ENCODE results near the gene RTN4R. TPM values are rescaled to one million over a fixed set of nuclear protein-coding genes. Genes with fewer than 3 reads are reported as not detected.

The RTN4R gene
- polyA plus RNA-seq, 1 of the 3 experiments (the other 2 are of a cell fraction) = 0.23 TPM

GRCh38 chr22:20258584-20259326 lies 9.4 kb downstream of the RTN4R start:
- Histone ChIP-seq H2AFZ (ENCODE audit: low read depth) (no peak overlapping the region), H3F3A (replicated peaks; ENCODE audit: insufficient read depth) (no peaks in the 10 kb centered on the region), H4K20me1 (ENCODE audit: insufficient read depth) (no peaks in the 10 kb centered on the region), H3K9me2 (no peaks in the 10 kb centered on the region), H3K4me3 (ENCODE audit: low read depth in 2 of 2, low read length in 1 of 2) (no peak overlapping the region), H3K4me2 (no peak overlapping the region), H3K27ac (ENCODE audit: low read depth in 2 of 2, low read length in 1 of 2) (no peak overlapping the region), H3K36me3 (replicated peaks in 1 of 2; ENCODE audit: control insufficient read depth in 1 of 2, insufficient read depth in 2 of 2, low read length in 1 of 2) (no peaks in the 10 kb centered on the region), H3K79me2 (ENCODE audit: insufficient read depth) (no peaks in the 10 kb centered on the region), H3K9ac (no peak overlapping the region), H3K4me1 (ENCODE audit: control insufficient read depth in 1 of 2, insufficient read depth in 2 of 2, low read depth in 1 of 2, low read length in 1 of 2) (peaks cover 0 to 18% of the 10 kb centered on the region in 2 experiments; a peak in 1 of 4 replicates), H3K9me3 (no peaks in the 10 kb centered on the region), H3K27me3 (ENCODE audit: insufficient read depth) (no peaks in the 10 kb centered on the region)
- CTCF ChIA-PET = interaction anchor here (0.7 to 4.1 kb wide), 8 partner anchors 12 to 102 kb away, joined by 3 to 22 read pairs (median 4); no protein-coding TSS in a partner anchor
- 60% methylated on average over 2 of the region's 18 CpGs for WGBS (ENCODE audit: low lambda C conversion rate)
- POLR2A ChIA-PET = no interaction called here
- TF ChIP-seq CTCF (IDR thresholded peaks at IDR 0.05) = peak; percentile 41
- no peak for TF ChIP-seq CHD2 (IDR thresholded peaks at IDR 0.05; ENCODE audit: low read length, partially characterized antibody)
- DNase-seq = peak; percentile 50

DNA sequence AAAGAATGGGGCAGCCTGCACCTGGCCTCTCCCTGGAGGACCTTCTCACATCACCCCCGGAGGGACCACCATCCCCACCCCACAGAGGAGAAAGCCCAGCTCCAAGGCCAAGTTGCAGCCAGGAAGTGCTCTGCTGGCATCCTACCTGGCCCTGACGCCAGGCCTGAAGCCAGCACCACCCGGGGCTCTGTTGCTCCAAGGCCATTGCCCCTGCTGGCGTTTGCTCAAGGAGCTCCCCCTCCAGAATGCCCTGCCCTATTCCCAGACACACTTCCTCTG lies 10.2 kb downstream of the RTN4R start:
- Histone ChIP-seq H3K4me2 (no peak overlapping the region), H2AFZ (ENCODE audit: low read depth) (no peak overlapping the region), H3F3A (replicated peaks; ENCODE audit: insufficient read depth) (no peaks in the 10 kb centered on the region), H3K9ac (no peak overlapping the region), H3K4me1 (ENCODE audit: control insufficient read depth in 1 of 2, insufficient read depth in 2 of 2, low read depth in 1 of 2, low read length in 1 of 2) (peaks cover 0 to 18% of the 10 kb centered on the region in 2 experiments; a peak in 1 of 4 replicates), H3K27me3 (ENCODE audit: insufficient read depth) (no peaks in the 10 kb centered on the region), H3K27ac (ENCODE audit: low read depth in 2 of 2, low read length in 1 of 2) (no peak overlapping the region), H3K79me2 (ENCODE audit: insufficient read depth) (no peaks in the 10 kb centered on the region), H3K4me3 (ENCODE audit: low read depth in 2 of 2, low read length in 1 of 2) (no peak overlapping the region), H3K9me3 (no peaks in the 10 kb centered on the region), H3K9me2 (no peaks in the 10 kb centered on the region), H3K36me3 (replicated peaks in 1 of 2; ENCODE audit: control insufficient read depth in 1 of 2, insufficient read depth in 2 of 2, low read length in 1 of 2) (no peaks in the 10 kb centered on the region), H4K20me1 (ENCODE audit: insufficient read depth) (no peaks in the 10 kb centered on the region)
- TF ChIP-seq ZBTB33 (IDR thresholded peaks at IDR 0.05; ENCODE audit: borderline replicate concordance, low read depth) (no peak), FOXJ3 (CRISPR knock-in tag; IDR thresholded peaks at IDR 0.05) (no peak), TCF12 (IDR thresholded peaks at IDR 0.05) (no peak), MEF2A (IDR thresholded peaks at IDR 0.05; ENCODE audit: borderline replicate concordance, low read depth) (no peak), CHD2 (IDR thresholded peaks at IDR 0.05; ENCODE audit: low read length, partially characterized antibody) (no peak), YY1 (IDR thresholded peaks at IDR 0.05; ENCODE audit: low read depth) (no peak)
- TF ChIP-seq, protein P1, sequence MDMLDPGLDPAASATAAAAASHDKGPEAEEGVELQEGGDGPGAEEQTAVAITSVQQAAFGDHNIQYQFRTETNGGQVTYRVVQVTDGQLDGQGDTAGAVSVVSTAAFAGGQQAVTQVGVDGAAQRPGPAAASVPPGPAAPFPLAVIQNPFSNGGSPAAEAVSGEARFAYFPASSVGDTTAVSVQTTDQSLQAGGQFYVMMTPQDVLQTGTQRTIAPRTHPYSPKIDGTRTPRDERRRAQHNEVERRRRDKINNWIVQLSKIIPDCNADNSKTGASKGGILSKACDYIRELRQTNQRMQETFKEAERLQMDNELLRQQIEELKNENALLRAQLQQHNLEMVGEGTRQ (IDR thresholded peaks at IDR 0.05; ENCODE audit: borderline replicate concordance, low read depth, low read length) = no peak
- TF ChIP-seq, protein P2, sequence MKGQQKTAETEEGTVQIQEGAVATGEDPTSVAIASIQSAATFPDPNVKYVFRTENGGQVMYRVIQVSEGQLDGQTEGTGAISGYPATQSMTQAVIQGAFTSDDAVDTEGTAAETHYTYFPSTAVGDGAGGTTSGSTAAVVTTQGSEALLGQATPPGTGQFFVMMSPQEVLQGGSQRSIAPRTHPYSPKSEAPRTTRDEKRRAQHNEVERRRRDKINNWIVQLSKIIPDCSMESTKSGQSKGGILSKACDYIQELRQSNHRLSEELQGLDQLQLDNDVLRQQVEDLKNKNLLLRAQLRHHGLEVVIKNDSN (IDR thresholded peaks at IDR 0.05; ENCODE audit: borderline replicate concordance, low read depth) = no peak
- TF ChIP-seq, protein P3, sequence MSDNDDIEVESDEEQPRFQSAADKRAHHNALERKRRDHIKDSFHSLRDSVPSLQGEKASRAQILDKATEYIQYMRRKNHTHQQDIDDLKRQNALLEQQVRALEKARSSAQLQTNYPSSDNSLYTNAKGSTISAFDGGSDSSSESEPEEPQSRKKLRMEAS (IDR thresholded peaks at IDR 0.05; ENCODE audit: low read depth) = no peak
- ChIA-PET POLR2A (no interaction called here), CTCF (interaction anchor here (0.7 to 4.1 kb wide), 5 partner anchors 14 to 101 kb away, joined by 3 to 22 read pairs (median 4); no protein-coding TSS in a partner anchor)
- no peak for DNase-seq
- WGBS (ENCODE audit: low lambda C conversion rate) = 62% methylated on average over 3 of the region's 4 CpGs
